ENCODE results near the gene IQSEC1.
A peak's percentile ranks its signal among the peaks of the same experiment; 100 is the strongest.
"Not testable (repeated sequence)": the region's sequence is repeated elsewhere in the genome, so short reads cannot be mapped to it uniquely, and the experiment has no call there.

IQSEC1 gene

GRCh38 chr3:12892840-12893189 lies 180.4 kb downstream of the IQSEC1 start:
- no peak for DNase-seq (ENCODE audit: low read depth)

GRCh38 chr3:12891985-12892839 lies 181.0 kb downstream of the IQSEC1 start:
- DNase-seq (ENCODE audit: low read depth) = peak; percentile 24

- no peak for DNase-seq (ENCODE audit: low read depth)
Observed at GRCh38 chr3:12891391-12891984, 181.7 kb downstream of the IQSEC1 start.

- no peak for DNase-seq (ENCODE audit: low read depth)
Observed at GRCh38 chr3:12890610-12891390, 182.4 kb downstream of the IQSEC1 start.

- DNase-seq (ENCODE audit: low read depth) = no peak
Observed at GRCh38 chr3:12886736-12887135, 186.5 kb downstream of the IQSEC1 start.

GRCh38 chr3:12886106-12886679 lies 187.0 kb downstream of the IQSEC1 start:
- DNase-seq (ENCODE audit: low read depth) = no peak

GRCh38 chr3:12885583-12885930 lies 187.7 kb downstream of the IQSEC1 start:
- DNase-seq (ENCODE audit: low read depth) = no peak

- DNase-seq (ENCODE audit: low read depth) = no peak
Observed at GRCh38 chr3:12884790-12885582, 188.2 kb downstream of the IQSEC1 start.

GRCh38 chr3:12884186-12884680 lies 189.0 kb downstream of the IQSEC1 start:
- peak; percentile 10 for DNase-seq (ENCODE audit: low read depth)

- DNase-seq (ENCODE audit: low read depth) = no peak
Observed at GRCh38 chr3:12882336-12883310, 190.6 kb downstream of the IQSEC1 start.

- not testable (repeated sequence) for DNase-seq (ENCODE audit: low read depth)
Observed at GRCh38 chr3:12881858-12882257, 191.4 kb downstream of the IQSEC1 start.

- no peak for DNase-seq (ENCODE audit: low read depth)
Observed at GRCh38 chr3:12879191-12879815, 193.9 kb downstream of the IQSEC1 start.

GRCh38 chr3:12878758-12879157 lies 194.5 kb downstream of the IQSEC1 start:
- not testable (repeated sequence) for DNase-seq (ENCODE audit: low read depth)

- no peak for DNase-seq (ENCODE audit: low read depth)
Observed at GRCh38 chr3:12878141-12878574, 195.1 kb downstream of the IQSEC1 start.

GRCh38 chr3:12877040-12877439 lies 196.2 kb downstream of the IQSEC1 start:
- no peak for DNase-seq (ENCODE audit: low read depth)

GRCh38 chr3:12875857-12876836 lies 197.1 kb downstream of the IQSEC1 start:
- no peak for DNase-seq (ENCODE audit: low read depth)

- no peak for DNase-seq (ENCODE audit: low read depth)
Observed at GRCh38 chr3:12871404-12871983, 201.7 kb downstream of the IQSEC1 start.

GRCh38 chr3:12870942-12871341 lies 202.3 kb downstream of the IQSEC1 start:
- DNase-seq (ENCODE audit: low read depth) = peak; percentile 17
